H7 (cell line): ENCODE measurements around the gene TTLL5. TPM values are rescaled to one million over a fixed set of nuclear protein-coding genes. Genes with fewer than 3 reads are reported as not detected.

Experiments
- DNase-seq: peaks from one replicate; pipeline ENCODE4 v3.0.0; 2012
- H3K27me3 ChIP-seq: 2 replicates; pipeline ENCODE4 v1.6.0; 2011; ENCODE audit warnings: mild to moderate bottlenecking, low read length; ENCODE audit not compliant: control insufficient read depth, insufficient read depth
- H3K36me3 ChIP-seq: replicated peaks from 2 replicates; pipeline ENCODE4 v1.5.1; 2011; ENCODE audit warnings: low read length; ENCODE audit not compliant: control insufficient read depth, insufficient read depth
- H3K4me3 ChIP-seq: 2 replicates; pipeline ENCODE4 v1.5.1; 2011; ENCODE audit warnings: low read depth, mild to moderate bottlenecking, control low read depth, low read length, moderate library complexity; ENCODE audit not compliant: insufficient read depth
- total RNA-seq: library from RNA; depleted of rRNA; stranded (reverse); fragments of >200 nt; shearing (Covaris generic); gene quantifications from 2 replicates; pipeline ENCODE4 v1.2.3, GENCODE V29; 2014

Gene TTLL5
- total RNA-seq, 1 experiment from 2014 or later = 19.3 TPM

- DNase-seq = no peak
- Histone ChIP-seq H3K36me3 (peaks cover 5% of the 10 kb centered on the region), H3K27me3 (no peaks in the 10 kb centered on the region), H3K4me3 (no peak overlapping the region)
Measured at GRCh38 chr14:75702616-75703261, 41.7 kb downstream of the TTLL5 start.

GRCh38 chr14:75703467-75703866 is 42.4 kb downstream of the TTLL5 start:
- peaks cover 5% of the 10 kb centered on the region for H3K36me3 ChIP-seq
- H3K4me3 ChIP-seq = no peak overlapping the region
- H3K27me3 ChIP-seq = no peaks in the 10 kb centered on the region
- no peak for DNase-seq

- no peak overlapping the region for H3K4me3 ChIP-seq
- DNase-seq = no peak
- peaks cover 5% of the 10 kb centered on the region for H3K36me3 ChIP-seq
- no peaks in the 10 kb centered on the region for H3K27me3 ChIP-seq
Measured at GRCh38 chr14:75705014-75705413, 44.0 kb downstream of the TTLL5 start.

- H3K36me3 ChIP-seq = peaks cover 2% of the 10 kb centered on the region; the same call in 1 of the 2 replicates
- no peaks in the 10 kb centered on the region for H3K27me3 ChIP-seq
- DNase-seq = peak; percentile 28
- no peak overlapping the region for H3K4me3 ChIP-seq
Measured at GRCh38 chr14:75709207-75709812, 48.3 kb downstream of the TTLL5 start.

- H3K4me3 ChIP-seq = no peak overlapping the region
- DNase-seq = peak; percentile 5
- no peaks in the 10 kb centered on the region for H3K27me3 ChIP-seq
- peaks cover 2% of the 10 kb centered on the region; the same call in 1 of the 2 replicates for H3K36me3 ChIP-seq
Measured at GRCh38 chr14:75711105-75711795, 50.2 kb downstream of the TTLL5 start.

- DNase-seq = peak; percentile 31
- Histone ChIP-seq H3K4me3 (no peak overlapping the region), H3K36me3 (peaks cover 2% of the 10 kb centered on the region; the same call in 1 of the 2 replicates), H3K27me3 (no peaks in the 10 kb centered on the region)
Measured at GRCh38 chr14:75711796-75712211, 50.8 kb downstream of the TTLL5 start.

GRCh38 chr14:75714991-75715390 is 53.9 kb downstream of the TTLL5 start:
- DNase-seq = no peak
- H3K27me3 ChIP-seq = no peaks in the 10 kb centered on the region
- H3K4me3 ChIP-seq = no peak overlapping the region
- H3K36me3 ChIP-seq = peaks cover 2% of the 10 kb centered on the region; the same call in 1 of the 2 replicates

GRCh38 chr14:75715926-75716780 is 55.1 kb downstream of the TTLL5 start:
- Histone ChIP-seq H3K27me3 (no peaks in the 10 kb centered on the region), H3K4me3 (no peak overlapping the region), H3K36me3 (peaks cover 5% of the 10 kb centered on the region)
- DNase-seq = no peak

- Histone ChIP-seq H3K4me3 (no peak overlapping the region), H3K27me3 (no peaks in the 10 kb centered on the region), H3K36me3 (peaks cover 3% of the 10 kb centered on the region)
- no peak for DNase-seq
Measured at GRCh38 chr14:75717729-75718128, 56.7 kb downstream of the TTLL5 start.

GRCh38 chr14:75718199-75718598 is 57.2 kb downstream of the TTLL5 start:
- H3K36me3 ChIP-seq = peaks cover 3% of the 10 kb centered on the region
- DNase-seq = no peak
- no peak overlapping the region for H3K4me3 ChIP-seq
- no peaks in the 10 kb centered on the region for H3K27me3 ChIP-seq

GRCh38 chr14:75720116-75720515 is 59.1 kb downstream of the TTLL5 start:
- no peak for DNase-seq
- Histone ChIP-seq H3K4me3 (no peak overlapping the region), H3K36me3 (peaks cover 3% of the 10 kb centered on the region), H3K27me3 (no peaks in the 10 kb centered on the region)

GRCh38 chr14:75720842-75721498 is 59.9 kb downstream of the TTLL5 start:
- H3K4me3 ChIP-seq = no peak overlapping the region
- DNase-seq = no peak
- H3K36me3 ChIP-seq = peaks cover 3% of the 10 kb centered on the region
- H3K27me3 ChIP-seq = no peaks in the 10 kb centered on the region

- Histone ChIP-seq H3K4me3 (no peak overlapping the region), H3K36me3 (peaks cover 3% of the 10 kb centered on the region), H3K27me3 (no peaks in the 10 kb centered on the region)
- no peak for DNase-seq
Measured at GRCh38 chr14:75723716-75724115, 62.7 kb downstream of the TTLL5 start.
